Mucosa of gallbladder (tissue), 1 donor: ENCODE data around the gene AUH. TPM values are rescaled to one million over a fixed set of nuclear protein-coding genes. Genes with fewer than 3 reads are reported as not detected.

Source experiments
- DNase-seq: peaks from one replicate; pipeline ENCODE4 v3.0.0-alpha.2; 2020; ENCODE audit warnings: low spot score
- total RNA-seq: library from RNA; stranded (reverse); gene quantifications from one replicate; pipeline ENCODE4 v1.2.1, GENCODE V29; 2021
- donor health status: DM: no; HTN: no; CAD: no.

The AUH gene
- total RNA-seq, 1 donor from 2014 or later: 19.9 TPM

GRCh38 chr9:91295357-91295756 lies 66.4 kb downstream of the AUH start:
- no peak for DNase-seq

- DNase-seq: no peak
These were observed 69.9 kb downstream of the AUH start for GRCh38 chr9:91291866-91292265.

DNA sequence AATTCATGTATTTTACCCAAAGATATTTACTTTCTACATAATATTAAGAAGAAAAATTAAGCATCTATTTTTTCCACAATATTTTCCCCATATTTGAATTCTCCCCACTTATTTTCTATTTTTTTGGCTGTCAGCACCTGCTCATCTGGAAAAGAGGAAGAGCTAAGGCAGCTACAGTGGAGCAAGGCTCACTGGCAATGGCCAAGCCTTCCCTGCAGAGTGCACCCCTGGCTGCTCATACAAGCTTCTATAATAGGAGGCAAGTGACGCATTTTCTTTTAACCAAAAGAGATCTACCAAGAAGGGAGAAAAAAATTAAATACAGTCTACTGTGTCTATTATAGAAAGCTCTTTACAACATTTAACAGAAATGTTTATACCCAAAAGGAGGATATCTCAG lies 72.5 kb downstream of the AUH start:
- DNase-seq: no peak

DNA sequence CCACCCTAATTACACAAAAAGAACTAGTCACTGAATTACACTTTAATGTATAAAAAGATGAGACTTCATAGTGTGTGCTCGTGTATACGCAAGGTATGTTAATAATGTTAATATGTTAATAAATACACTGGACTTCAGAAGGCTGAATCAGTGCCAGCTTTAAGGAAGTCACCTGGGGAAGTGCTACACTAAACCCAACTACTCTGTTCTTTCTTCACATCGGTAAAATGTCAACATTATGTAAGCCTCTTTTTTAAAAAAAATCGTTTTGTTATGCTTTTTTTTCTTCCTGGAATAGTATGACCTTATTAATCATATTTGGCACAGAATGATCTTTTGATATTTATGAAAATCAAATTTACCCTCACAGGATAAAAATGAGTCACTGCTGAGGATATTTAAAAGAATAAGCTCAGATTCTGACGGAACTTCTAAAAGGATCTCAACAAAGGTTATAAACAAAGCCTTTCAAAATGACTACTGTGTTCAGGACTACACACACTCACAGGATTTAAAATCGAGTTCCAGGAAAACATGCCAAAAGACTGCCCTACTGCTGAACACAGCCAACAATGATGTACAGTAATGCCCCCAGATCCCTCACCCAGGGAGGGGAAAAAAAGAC lies 75.9 kb downstream of the AUH start:
- DNase-seq: no peak

GRCh38 chr9:91282292-91282691 lies 79.4 kb downstream of the AUH start:
- no peak for DNase-seq

GRCh38 chr9:91279296-91280204 lies 82.2 kb downstream of the AUH start:
- no peak for DNase-seq

DNA sequence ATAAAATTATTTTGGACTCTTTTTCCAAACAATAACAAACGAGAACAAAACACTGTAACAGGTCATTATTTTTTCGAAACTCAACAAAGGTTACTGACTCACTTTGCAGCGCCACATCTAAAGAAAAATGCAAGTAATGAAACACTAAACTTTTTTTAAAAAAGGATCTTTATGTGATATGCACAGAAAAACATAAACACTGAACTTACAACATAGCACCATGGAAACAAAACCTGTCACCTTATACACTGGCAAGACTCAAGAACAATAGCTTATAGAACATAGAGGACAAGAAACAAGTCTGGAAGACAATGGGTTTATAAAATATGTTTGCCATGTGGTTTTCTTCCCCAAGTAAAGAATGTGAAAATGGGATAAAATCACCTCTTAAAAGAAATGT lies 85.2 kb downstream of the AUH start:
- no peak for DNase-seq

GRCh38 chr9:91275655-91276054 lies 86.1 kb downstream of the AUH start:
- DNase-seq: no peak

- no peak for DNase-seq
These were observed 86.7 kb downstream of the AUH start for GRCh38 chr9:91274949-91275492.

GRCh38 chr9:91273853-91274552 lies 87.7 kb downstream of the AUH start:
- no peak for DNase-seq

GRCh38 chr9:91271156-91271555 lies 90.6 kb downstream of the AUH start:
- DNase-seq: no peak

DNA sequence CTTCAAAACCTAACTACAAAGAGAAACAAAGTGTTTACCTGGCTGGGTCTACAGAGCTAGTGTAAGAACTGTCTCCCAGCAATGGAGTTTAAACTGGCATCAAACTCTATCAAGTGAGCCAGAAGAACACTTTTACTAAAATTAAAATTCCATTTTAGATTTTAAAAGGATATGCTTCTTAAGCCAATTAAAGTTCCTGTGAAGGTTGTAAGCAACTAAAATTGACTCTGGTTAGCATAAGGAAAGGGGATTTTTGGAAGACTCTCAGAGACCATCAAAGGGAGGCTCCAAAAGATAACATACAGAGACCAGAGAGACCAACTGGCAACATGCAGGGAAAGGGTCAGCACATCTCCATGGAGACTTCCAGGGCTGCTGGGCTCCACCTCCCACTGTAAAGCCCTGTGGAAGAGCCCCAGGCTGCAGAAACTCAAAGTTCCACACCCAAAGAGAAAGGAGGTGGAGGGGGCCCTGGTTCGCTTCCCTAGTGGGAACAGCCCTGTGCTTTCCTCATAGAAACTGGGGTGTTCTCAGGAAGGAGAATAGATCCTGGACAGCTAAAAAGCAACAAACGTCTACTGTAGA lies 91.7 kb downstream of the AUH start:
- DNase-seq: no peak

GRCh38 chr9:91266448-91266847 lies 95.3 kb downstream of the AUH start:
- no peak for DNase-seq

GRCh38 chr9:91265514-91265913 lies 96.2 kb downstream of the AUH start:
- no peak for DNase-seq

DNA sequence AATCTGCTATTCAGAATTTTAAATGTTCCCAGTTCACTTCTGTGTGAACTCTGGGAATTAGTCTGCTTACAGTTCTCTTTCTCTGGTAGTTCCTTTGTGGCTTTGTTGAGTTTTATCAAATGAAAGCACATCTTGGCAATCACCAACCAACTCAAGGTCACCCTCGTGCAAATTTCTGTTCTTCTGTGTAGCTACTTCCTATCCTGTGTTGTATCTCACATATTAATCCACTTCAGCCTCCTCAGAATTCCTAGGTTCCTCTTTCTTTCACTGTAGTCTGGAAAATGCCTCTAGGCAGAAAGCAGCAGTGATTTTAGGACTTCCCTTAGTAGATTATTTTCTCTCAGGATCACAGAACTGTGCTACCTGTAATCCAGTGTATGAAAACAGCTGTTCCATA lies 100.3 kb downstream of the AUH start:
- no peak for DNase-seq

GRCh38 chr9:91259162-91259561 lies 102.6 kb downstream of the AUH start:
- no peak for DNase-seq

DNA sequence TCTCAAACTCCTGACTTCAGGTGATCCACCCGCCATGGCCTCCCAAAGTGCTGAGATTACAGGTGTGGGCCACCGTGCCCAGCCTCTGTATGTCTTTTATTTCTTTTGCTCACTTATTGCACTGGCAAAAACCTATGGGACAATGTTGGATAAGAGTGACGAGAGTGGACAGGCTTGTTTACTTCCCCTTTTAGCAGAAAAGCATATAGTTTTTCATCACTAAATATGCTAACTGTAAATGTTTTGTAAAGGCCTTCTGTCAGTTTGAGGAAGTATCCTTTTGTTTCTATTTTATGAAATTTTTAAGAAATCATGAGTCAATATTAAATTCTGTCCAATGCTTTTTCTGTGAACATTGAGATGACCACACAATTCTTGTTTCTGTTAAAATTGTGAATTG lies 103.3 kb downstream of the AUH start:
- DNase-seq: no peak

GRCh38 chr9:91256235-91256634 lies 105.5 kb downstream of the AUH start:
- no peak for DNase-seq

DNA sequence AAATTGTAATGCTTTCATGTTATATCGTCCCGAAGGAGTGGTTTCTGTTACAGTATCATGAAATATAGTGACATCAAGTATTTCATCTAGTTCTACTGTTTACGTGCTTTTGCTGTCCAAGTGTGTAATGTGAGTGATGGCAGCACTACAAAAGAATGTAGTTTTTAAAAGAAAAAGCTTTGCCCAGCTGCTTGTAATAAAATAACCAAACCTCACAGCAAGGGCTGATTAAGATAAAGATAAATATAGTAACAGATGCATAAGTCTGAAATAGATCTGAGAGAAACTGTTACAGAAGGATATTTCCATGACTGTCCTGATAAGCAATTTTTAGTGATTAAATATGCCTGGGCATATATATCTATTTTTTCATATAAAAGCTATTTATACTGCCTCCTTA lies 106.4 kb downstream of the AUH start:
- DNase-seq: no peak

DNA sequence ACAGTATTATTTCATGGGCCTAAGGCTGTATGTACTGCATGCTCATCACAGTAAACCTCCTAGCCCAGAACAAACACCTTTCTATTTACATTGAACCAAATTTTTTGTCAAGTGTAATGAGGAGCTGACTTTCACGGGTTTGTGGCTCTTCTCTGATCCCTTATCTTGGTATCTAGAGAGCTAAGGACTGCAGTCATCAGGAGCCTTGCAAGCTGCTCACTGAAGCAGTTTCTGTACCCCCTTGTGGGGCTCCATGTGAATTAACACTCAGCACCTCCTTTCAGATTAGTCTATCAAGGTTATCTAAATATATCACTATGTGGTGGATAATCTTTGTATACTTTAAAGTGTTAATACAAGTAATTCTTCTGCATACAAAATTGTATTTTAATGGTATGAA lies 108.2 kb downstream of the AUH start:
- no peak for DNase-seq

- DNase-seq: no peak
These were observed 113.0 kb downstream of the AUH start for GRCh38 chr9:91248707-91249106.

- DNase-seq: no peak
These were observed 114.4 kb downstream of the AUH start for GRCh38 chr9:91247278-91247677.
